GM12874 (cell line): ENCODE data around the gene LYPD5.

Experiments used
- CTCF ChIP-seq: IDR thresholded peaks from 2 replicates; pipeline ENCODE4 v1.5.1; 2011; ENCODE audit warnings: low read depth, mild to moderate bottlenecking, control low read depth, low read length, moderate library complexity; ENCODE audit not compliant: insufficient read depth

The LYPD5 gene

GRCh38 chr19:43751466-43752220 lies 50.6 kb downstream of the LYPD5 start:
- no peak for TF ChIP-seq CTCF

GRCh38 chr19:43749898-43750297 lies 52.3 kb downstream of the LYPD5 start:
- TF ChIP-seq CTCF = no peak

GRCh38 chr19:43749152-43749551 lies 53.1 kb downstream of the LYPD5 start:
- TF ChIP-seq CTCF = no peak

- no peak for TF ChIP-seq CTCF
Observed at GRCh38 chr19:43748685-43749084, 53.6 kb downstream of the LYPD5 start.

- TF ChIP-seq CTCF = no peak
Observed at GRCh38 chr19:43748205-43748594, 54.0 kb downstream of the LYPD5 start.

GRCh38 chr19:43747557-43748204 lies 54.6 kb downstream of the LYPD5 start:
- TF ChIP-seq CTCF = no peak
